GM21737 (cell line): Measurements from ENCODE around the gene HTR3A.

Experiments
- ATAC-seq: cut with Tn5 transposase; IDR thresholded peaks from one replicate; pipeline ENCODE4 v1.9.1; 2021; ENCODE audit warnings: mild to moderate bottlenecking, moderate library complexity; ENCODE audit not compliant: unreplicated experiment

The HTR3A gene

DNA sequence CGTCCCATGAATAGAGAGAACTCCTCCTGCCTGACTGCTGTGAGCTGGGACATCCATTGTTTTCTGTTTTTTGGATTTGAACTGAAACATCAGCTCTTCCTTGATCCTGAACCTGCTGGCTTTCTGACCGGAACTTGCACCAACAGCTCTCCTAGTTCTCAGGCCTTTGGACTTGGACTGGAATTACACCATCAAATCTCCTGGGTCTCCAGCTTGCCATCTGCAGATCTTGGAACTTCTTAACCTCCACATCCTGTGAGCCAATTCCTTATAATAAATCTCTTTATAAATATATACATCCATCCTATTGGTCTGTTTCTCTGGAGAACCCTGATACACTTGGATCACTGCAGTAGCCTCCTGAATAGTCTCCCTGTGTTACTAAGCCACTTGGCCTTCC lies 42.1 kb downstream of the HTR3A start:
- no peak for ATAC-seq

- ATAC-seq = no peak
Observed at GRCh38 chr11:114017723-114018122, 42.8 kb downstream of the HTR3A start.

DNA sequence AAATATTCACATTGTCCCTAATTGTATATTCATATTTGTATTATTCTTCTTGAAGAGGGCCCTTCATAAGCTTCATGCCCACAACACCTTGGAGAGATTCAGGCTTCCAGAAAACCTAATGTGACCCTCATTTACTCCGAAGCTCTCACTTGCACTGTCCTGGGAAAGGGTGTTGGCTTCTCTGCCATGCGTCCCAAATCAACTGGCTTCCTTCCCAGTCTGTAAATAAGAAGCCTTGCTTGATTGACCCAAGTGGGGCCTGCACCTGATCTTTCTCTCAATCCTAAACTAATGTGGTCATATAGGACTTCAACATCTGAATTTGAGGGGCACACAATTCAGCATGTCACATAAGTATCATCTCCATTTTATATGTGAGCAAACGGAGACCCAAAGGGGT lies 44.1 kb downstream of the HTR3A start:
- no peak for ATAC-seq

GRCh38 chr11:114019574-114019973 lies 44.7 kb downstream of the HTR3A start:
- no peak for ATAC-seq

GRCh38 chr11:114025329-114025907 lies 50.5 kb downstream of the HTR3A start:
- no peak for ATAC-seq

GRCh38 chr11:114026355-114026754 lies 51.4 kb downstream of the HTR3A start:
- no peak for ATAC-seq

DNA sequence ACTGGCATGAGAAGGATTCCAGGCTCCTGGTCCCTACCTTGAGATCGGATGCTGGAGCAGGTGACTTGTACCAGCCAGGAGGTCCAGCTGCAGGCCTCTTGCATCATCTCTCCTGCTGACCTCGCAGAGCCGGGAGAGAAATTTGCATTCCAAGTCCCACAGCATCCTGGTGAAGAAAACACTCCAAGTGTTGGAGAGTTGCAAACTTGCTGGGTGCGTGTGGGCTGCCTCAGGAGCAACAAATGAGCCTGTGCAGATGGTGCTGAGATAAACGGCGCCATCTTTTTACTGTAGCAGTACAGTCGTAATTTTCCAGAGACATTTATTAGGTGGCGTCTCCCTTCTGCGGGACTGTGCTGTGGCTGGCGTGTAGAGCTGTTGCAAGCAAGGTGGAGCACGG lies 52.5 kb downstream of the HTR3A start:
- ATAC-seq = no peak

GRCh38 chr11:114027926-114028325 lies 53.0 kb downstream of the HTR3A start:
- no peak for ATAC-seq

- no peak for ATAC-seq
Observed at GRCh38 chr11:114031246-114031966, 56.5 kb downstream of the HTR3A start.

- ATAC-seq = no peak
Observed at GRCh38 chr11:114031967-114032320, 57.0 kb downstream of the HTR3A start.

- ATAC-seq = no peak
Observed at GRCh38 chr11:114033066-114033465, 58.2 kb downstream of the HTR3A start.

DNA sequence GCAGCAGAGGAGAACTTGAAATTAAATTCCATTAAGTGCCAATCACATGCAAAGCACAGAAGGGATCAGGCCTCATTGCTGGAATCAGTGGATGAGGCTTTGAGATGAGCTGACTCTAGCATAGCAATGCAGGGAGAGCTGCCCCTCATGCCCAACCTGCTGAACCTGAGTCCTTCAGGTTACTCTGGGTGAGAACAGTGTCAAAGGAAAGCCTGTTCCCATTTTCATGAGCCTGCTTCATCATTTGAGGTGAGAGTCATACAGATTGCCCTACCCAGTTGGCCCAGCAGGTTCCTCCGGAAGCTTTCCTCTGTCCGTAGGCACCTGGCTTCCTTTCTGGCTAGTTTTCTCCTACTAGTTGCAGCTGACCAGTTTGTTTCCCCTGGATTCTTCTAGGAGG lies 58.7 kb downstream of the HTR3A start:
- no peak for ATAC-seq

DNA sequence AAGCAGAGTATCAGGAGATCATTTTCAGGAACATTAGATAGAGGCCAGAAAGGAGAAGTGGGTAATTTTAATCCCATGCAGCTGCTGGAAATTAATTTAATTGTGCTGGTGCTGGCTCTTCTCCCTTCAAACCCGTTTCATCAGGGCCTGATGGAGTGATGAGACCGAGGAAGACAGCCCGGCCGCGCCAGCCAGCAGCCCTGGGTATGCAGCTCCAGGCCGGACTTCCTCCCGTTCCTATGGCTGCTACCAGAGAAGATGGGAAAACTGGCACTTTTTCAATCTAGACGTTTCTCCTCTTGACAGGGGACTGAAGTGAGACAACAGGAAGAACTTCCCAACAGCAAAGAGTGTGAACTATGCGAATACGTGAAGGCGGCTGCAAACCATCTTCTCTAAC lies 60.0 kb downstream of the HTR3A start:
- ATAC-seq = no peak

GRCh38 chr11:114036147-114036811 lies 61.4 kb downstream of the HTR3A start:
- no peak for ATAC-seq

DNA sequence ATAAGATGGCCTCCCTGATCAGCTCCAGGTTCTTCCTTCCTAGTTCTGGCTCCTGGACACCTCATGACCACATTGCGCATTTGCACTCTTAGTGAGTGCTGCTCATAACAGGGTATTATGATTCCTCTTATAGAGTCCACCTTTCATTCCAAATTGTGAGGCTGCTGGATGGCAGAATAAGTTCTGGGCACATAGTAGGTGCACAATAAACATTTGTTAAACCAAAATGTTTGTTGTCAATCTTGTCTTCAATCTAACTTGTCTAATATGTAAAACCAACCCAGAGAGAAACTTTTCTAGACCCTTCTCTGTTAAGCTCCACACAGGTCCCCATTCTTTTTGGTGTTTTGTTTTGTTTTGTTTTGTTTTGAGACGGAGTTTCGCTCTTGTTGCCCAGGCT lies 62.0 kb downstream of the HTR3A start:
- ATAC-seq = no peak

DNA sequence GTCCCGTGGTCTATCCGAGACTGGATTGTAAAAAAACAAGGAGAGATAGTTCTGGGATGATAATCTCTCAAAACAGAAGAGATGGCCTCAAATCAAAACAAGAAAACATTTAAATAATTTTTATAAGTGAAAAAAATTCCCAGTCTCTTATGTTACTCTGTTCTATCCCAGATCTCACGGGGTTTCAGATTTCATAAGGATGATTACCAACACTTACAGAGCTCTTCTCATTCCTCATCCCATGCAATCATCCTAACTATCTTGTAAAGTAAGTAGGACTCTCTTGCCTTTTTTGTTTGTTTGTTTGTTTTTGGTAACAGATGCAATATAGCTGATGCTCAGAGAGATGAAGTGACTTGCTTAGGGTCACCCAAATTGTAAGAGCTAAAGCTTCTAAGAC lies 64.6 kb downstream of the HTR3A start:
- ATAC-seq = no peak
